Stimulated activated effector memory CD8-positive, alpha-beta T cell treated with anti-CD3 and anti-CD28 coated beads, Interleukin-12 subunit alpha, Interleukin-12 subunit beta, amount 100 ng/mL, for 72 hours (primary cell): ENCODE results near the gene SRRM2.
A peak's percentile ranks its signal among the peaks of the same experiment; 100 is the strongest.
"Not testable (repeated sequence)": the region's sequence is repeated elsewhere in the genome, so short reads cannot be mapped to it uniquely, and the experiment has no call there.

Source experiments
- ATAC-seq: fragments of 150-1000 bp; cut with Tn5 transposase; 2 replicates; pipeline ENCODE4 v1.10.0; 2021
- DNase-seq, 2 donors: peaks; one replicate each; pipeline ENCODE4 v3.0.0; 2021 to 2022; ENCODE audit warnings: low spot score in 2 of 2
- H3K27ac Mint-ChIP-seq: one replicate; pipeline ENCODE4 v1.8.0; 2022; ENCODE audit warnings: mild to moderate bottlenecking, mixed read lengths
- H3K36me3 Mint-ChIP-seq: one replicate; pipeline ENCODE4 v1.8.0; 2022; ENCODE audit warnings: mild to moderate bottlenecking, mixed read lengths
- H3K4me1 Mint-ChIP-seq: one replicate; pipeline ENCODE4 v1.8.0; 2022; ENCODE audit warnings: mixed read lengths
- H3K4me3 Mint-ChIP-seq: one replicate; pipeline ENCODE4 v1.8.0; 2022; ENCODE audit warnings: mild to moderate bottlenecking, mixed read lengths
- H3K9me3 Mint-ChIP-seq: one replicate; pipeline ENCODE4 v1.8.0; 2022; ENCODE audit warnings: mixed read lengths

The SRRM2 gene

GRCh38 chr16:2721634-2722173, 30.7 kb upstream of the SRRM2 start:
- peak overlapping the region; percentile 69 for H3K4me3 Mint-ChIP-seq
- not testable (repeated sequence) for DNase-seq, ATAC-seq, H3K36me3 Mint-ChIP-seq, H3K9me3 Mint-ChIP-seq, H3K4me1 Mint-ChIP-seq
- H3K27ac Mint-ChIP-seq = peak overlapping the region; percentile 63

GRCh38 chr16:2724088-2724676, 28.3 kb upstream of the SRRM2 start:
- H3K27ac Mint-ChIP-seq = no peak overlapping the region
- H3K36me3 Mint-ChIP-seq = no peaks in the 10 kb centered on the region

GRCh38 chr16:2724816-2725348, 27.6 kb upstream of the SRRM2 start:
- Mint-ChIP-seq H3K4me3 (no peak overlapping the region), H3K9me3 (no peaks in the 10 kb centered on the region), H3K4me1 (no peaks in the 10 kb centered on the region), H3K27ac (no peak overlapping the region), H3K36me3 (no peaks in the 10 kb centered on the region)
- ATAC-seq = no peak
- DNase-seq = no peak

More at GRCh38 chr16:2724088-2724676, 28.3 kb upstream of the SRRM2 start:
- no peaks in the 10 kb centered on the region for H3K4me1 Mint-ChIP-seq
- no peaks in the 10 kb centered on the region for H3K9me3 Mint-ChIP-seq
- ATAC-seq (no peak), DNase-seq (no peak)
- H3K4me3 Mint-ChIP-seq = no peak overlapping the region

GRCh38 chr16:2726923-2727322, 25.5 kb upstream of the SRRM2 start:
- ATAC-seq (no peak), DNase-seq (no peak)
- H3K4me1 Mint-ChIP-seq = no peaks in the 10 kb centered on the region
- H3K27ac Mint-ChIP-seq = no peak overlapping the region
- no peaks in the 10 kb centered on the region for H3K36me3 Mint-ChIP-seq
- no peaks in the 10 kb centered on the region for H3K9me3 Mint-ChIP-seq
- H3K4me3 Mint-ChIP-seq = no peak overlapping the region

- Mint-ChIP-seq H3K36me3 (no peaks in the 10 kb centered on the region), H3K4me3 (no peak overlapping the region), H3K27ac (no peak overlapping the region), H3K4me1 (no peaks in the 10 kb centered on the region), H3K9me3 (no peaks in the 10 kb centered on the region)
- no peak for ATAC-seq
- no peak for DNase-seq
Measured at GRCh38 chr16:2728034-2728433, 24.4 kb upstream of the SRRM2 start.

- no peak for DNase-seq
- no peaks in the 10 kb centered on the region for H3K4me1 Mint-ChIP-seq
- H3K27ac Mint-ChIP-seq = no peak overlapping the region
- no peaks in the 10 kb centered on the region for H3K9me3 Mint-ChIP-seq
- H3K36me3 Mint-ChIP-seq = no peaks in the 10 kb centered on the region
- peak; percentile 44 for ATAC-seq
- H3K4me3 Mint-ChIP-seq = no peak overlapping the region
Measured at GRCh38 chr16:2734844-2735515, 17.5 kb upstream of the SRRM2 start.

GRCh38 chr16:2736476-2737237, 15.8 kb upstream of the SRRM2 start:
- no peak overlapping the region for H3K4me3 Mint-ChIP-seq
- DNase-seq = no peak
- H3K36me3 Mint-ChIP-seq = no peaks in the 10 kb centered on the region
- H3K27ac Mint-ChIP-seq = peak overlapping the region; percentile 64
- no peaks in the 10 kb centered on the region for H3K4me1 Mint-ChIP-seq
- H3K9me3 Mint-ChIP-seq = no peaks in the 10 kb centered on the region
- ATAC-seq = no peak

GRCh38 chr16:2737238-2737605, 15.2 kb upstream of the SRRM2 start:
- H3K27ac Mint-ChIP-seq = no peak overlapping the region
- no peaks in the 10 kb centered on the region for H3K36me3 Mint-ChIP-seq
- no peaks in the 10 kb centered on the region for H3K9me3 Mint-ChIP-seq
- no peaks in the 10 kb centered on the region for H3K4me1 Mint-ChIP-seq
- H3K4me3 Mint-ChIP-seq = no peak overlapping the region
- ATAC-seq (no peak), DNase-seq (no peak)

GRCh38 chr16:2737895-2738418, 14.5 kb upstream of the SRRM2 start:
- no peak for ATAC-seq
- no peaks in the 10 kb centered on the region for H3K9me3 Mint-ChIP-seq
- H3K4me1 Mint-ChIP-seq = no peaks in the 10 kb centered on the region
- no peaks in the 10 kb centered on the region for H3K36me3 Mint-ChIP-seq
- H3K4me3 Mint-ChIP-seq = no peak overlapping the region
- peak overlapping the region; percentile 16 for H3K27ac Mint-ChIP-seq
- DNase-seq = no peak

- DNase-seq = no peak
- H3K36me3 Mint-ChIP-seq = no peaks in the 10 kb centered on the region
- no peak overlapping the region for H3K4me3 Mint-ChIP-seq
- H3K27ac Mint-ChIP-seq = peak overlapping the region; percentile 16
- no peaks in the 10 kb centered on the region for H3K4me1 Mint-ChIP-seq
- no peak for ATAC-seq
- no peaks in the 10 kb centered on the region for H3K9me3 Mint-ChIP-seq
Measured at GRCh38 chr16:2738615-2739014, 13.8 kb upstream of the SRRM2 start.

GRCh38 chr16:2739625-2740430, 12.6 kb upstream of the SRRM2 start:
- Mint-ChIP-seq H3K4me3 (no peak overlapping the region), H3K27ac (peak overlapping the region; percentile 63), H3K4me1 (no peaks in the 10 kb centered on the region), H3K9me3 (no peaks in the 10 kb centered on the region), H3K36me3 (no peaks in the 10 kb centered on the region)
- DNase-seq = no peak
- ATAC-seq = no peak

- no peak for ATAC-seq
- no peak for DNase-seq
- peak overlapping the region; percentile 63 for H3K27ac Mint-ChIP-seq
- no peaks in the 10 kb centered on the region for H3K9me3 Mint-ChIP-seq
- H3K4me1 Mint-ChIP-seq = no peaks in the 10 kb centered on the region
- no peak overlapping the region for H3K4me3 Mint-ChIP-seq
- H3K36me3 Mint-ChIP-seq = no peaks in the 10 kb centered on the region
Measured at GRCh38 chr16:2740476-2740875, 12.0 kb upstream of the SRRM2 start.

GRCh38 chr16:2741168-2741567, 11.3 kb upstream of the SRRM2 start:
- Mint-ChIP-seq H3K27ac (no peak overlapping the region), H3K4me3 (no peak overlapping the region), H3K36me3 (no peaks in the 10 kb centered on the region), H3K9me3 (no peaks in the 10 kb centered on the region), H3K4me1 (no peaks in the 10 kb centered on the region)
- DNase-seq (no peak), ATAC-seq (no peak)

- Mint-ChIP-seq H3K36me3 (no peaks in the 10 kb centered on the region), H3K9me3 (no peaks in the 10 kb centered on the region)
- ATAC-seq = no peak
Measured at GRCh38 chr16:2742323-2743006, 10.0 kb upstream of the SRRM2 start.

More at GRCh38 chr16:2742323-2743006, 10.0 kb upstream of the SRRM2 start:
- no peak overlapping the region for H3K27ac Mint-ChIP-seq
- no peaks in the 10 kb centered on the region for H3K4me1 Mint-ChIP-seq
- no peak overlapping the region for H3K4me3 Mint-ChIP-seq
- DNase-seq = no peak
